ENCODE results near the gene KCNG2. TPM values are rescaled to one million over a fixed set of nuclear protein-coding genes. Genes with fewer than 3 reads are reported as not detected.

The KCNG2 gene
- polyA plus RNA-seq, 1 donor, result 0.46 TPM

DNA sequence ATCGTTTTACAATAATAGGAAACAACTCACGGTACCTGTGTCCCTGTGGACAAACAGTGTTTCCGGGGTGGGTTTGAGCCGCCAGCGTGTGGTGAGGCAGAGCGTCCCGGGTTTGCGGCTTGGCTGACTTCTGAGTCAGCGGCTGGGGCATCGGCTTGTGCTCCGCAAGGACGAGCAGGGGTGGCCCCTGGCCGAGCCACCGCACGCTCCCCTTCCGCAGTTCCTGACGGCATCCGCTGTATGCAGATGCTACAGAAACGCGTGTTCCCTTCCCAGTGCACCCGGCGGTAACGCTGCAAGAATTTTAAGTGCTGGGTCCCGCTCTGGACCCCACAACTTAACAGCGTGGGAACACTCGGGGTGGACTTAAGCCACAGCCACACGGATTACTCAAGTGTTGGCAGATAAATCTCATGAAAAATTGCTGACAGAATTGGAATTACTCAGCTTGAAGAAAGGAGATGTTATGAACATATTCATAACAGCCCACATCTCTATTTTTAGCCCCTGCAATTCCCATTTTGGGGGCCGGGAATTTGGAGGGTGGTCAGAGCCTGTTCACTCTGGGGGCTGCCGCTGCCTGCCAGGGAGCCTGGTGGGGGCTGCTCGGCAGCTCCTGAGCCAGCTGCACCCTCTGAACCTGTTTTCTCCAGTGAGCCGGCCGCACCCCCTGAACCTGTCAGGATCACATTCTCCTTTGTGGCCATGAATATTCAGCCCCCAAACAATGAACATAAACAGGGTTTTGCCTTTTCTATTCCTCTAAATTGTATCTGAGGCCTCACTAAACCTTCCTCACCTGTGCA lies 12.6 kb upstream of the KCNG2 start:
- DNase-seq (ENCODE audit: low read depth), result no peak

DNA sequence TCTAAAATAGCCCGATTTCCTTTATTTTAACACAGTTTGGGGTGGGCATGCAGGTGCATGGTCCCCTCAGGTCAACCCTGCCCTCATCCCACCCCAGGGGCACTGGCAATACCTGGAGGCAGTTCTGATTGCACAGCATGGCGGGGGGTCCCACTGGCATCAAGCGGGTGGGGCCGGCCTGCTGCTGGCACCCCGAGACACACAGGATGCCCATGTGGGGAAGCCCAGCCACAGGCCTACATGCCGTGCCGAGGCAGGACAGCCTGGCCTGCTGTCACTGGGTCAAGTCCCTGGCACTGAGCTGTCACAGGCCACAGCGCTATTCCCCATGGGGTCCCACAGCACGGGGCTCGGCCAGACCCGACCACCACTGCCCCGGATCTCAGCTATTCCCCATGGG lies 11.9 kb upstream of the KCNG2 start:
- DNase-seq (ENCODE audit: low read depth), result no peak

- DNase-seq (ENCODE audit: low read depth), result no peak
Observed at GRCh38 chr18:79786304-79786703, 11.4 kb upstream of the KCNG2 start.

DNA sequence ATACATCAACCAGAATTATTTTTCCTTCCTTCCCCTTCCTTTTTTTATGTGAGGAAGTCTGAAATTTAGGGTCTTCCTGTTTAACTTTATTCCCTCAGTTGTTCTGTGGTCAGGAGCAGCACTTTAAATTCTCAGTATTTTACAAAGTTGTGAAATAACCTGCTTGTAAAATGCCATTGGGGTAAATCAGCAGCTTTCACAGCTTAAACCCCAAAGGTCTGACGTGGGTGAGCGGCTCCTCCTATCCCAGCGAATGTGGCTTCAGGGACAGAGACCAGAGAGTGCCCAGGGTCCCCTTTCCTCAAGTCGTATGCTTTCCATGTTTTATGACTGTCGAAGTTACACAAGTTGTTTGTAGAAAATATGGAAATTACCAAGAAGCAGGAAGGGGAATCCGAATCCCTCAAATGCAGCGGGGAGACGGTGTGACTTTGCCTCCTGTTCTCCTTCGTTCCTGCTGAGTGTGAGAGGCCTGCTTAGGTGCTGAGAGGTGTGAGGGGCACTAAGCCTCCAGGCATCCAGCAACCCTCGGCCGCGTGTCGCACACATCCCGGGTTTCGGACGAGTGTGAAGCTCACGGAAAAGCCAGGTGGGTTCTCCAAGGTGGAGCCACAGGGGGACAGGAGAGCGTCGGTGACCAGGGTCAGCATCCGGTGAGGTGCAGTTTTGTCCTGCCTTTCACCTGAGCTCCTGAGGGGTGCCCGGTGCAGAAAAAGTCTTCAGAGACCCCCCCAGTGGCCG lies 10.8 kb upstream of the KCNG2 start:
- DNase-seq (ENCODE audit: low read depth), result no peak

DNA sequence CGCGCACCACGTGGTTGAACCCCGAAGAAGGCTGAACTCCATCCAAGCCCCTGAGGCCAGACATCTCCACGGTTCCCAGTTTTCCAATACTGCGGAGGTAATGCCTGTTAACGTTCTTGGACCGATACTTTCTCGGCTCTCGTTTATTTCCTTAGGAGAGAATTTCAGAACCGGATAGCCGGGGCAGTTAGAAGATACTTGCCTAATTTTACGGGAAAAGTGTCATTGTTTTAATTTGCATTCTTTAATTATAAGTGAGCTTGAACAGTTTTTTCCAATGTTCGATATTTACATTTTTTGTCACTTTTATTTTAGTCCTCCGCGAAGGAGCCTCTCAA lies 10.2 kb upstream of the KCNG2 start:
- no peak for DNase-seq (ENCODE audit: low read depth)

DNA sequence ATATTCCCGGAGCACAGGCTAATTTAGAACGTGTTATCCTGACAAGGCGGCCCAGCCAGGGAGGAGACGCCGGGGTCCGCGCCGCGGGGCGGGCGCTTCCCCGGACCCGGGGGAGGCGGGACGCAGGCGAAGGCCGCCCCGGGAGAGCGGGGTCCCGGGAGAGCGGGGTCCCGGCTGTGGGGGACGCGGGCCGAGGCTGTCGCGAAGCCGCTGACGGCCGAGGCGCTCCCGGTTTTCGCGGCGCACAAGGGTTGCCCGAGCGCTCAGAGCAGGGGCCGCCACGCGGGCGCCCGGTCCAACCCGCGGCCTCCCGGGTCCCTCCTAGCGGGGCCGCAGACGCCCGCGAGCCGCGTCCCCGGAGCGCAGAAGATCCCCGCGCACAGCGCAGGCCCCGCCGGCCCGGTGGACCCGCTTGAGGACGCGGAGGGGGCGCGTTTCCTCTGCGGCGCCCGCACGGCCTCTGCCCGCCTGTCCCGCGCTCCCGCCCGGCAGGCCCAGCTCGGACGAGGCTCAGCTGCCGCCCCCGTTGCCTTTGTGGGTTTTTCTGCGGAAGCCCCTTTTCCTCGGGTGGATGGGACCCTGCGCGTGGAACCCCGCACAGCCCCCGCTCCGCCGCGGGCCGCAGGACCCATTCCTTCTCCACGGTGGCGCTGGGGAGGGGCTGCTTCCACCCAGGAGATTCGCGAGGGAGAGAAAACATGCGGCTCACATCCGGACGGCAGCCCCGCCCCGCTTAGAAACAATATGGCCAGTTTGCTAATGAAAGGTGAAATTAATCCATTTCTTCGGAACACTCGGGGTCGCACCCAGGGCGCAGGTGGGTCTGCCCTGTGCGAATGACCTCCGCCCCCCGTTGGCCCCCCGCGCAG lies 9.6 kb upstream of the KCNG2 start:
- DNase-seq (ENCODE audit: low read depth), result no peak

GRCh38 chr18:79788734-79789085 lies 9.0 kb upstream of the KCNG2 start:
- DNase-seq (ENCODE audit: low read depth), result no peak

- no peak for DNase-seq (ENCODE audit: low read depth)
Observed at GRCh38 chr18:79789091-79789891, 8.4 kb upstream of the KCNG2 start.

DNA sequence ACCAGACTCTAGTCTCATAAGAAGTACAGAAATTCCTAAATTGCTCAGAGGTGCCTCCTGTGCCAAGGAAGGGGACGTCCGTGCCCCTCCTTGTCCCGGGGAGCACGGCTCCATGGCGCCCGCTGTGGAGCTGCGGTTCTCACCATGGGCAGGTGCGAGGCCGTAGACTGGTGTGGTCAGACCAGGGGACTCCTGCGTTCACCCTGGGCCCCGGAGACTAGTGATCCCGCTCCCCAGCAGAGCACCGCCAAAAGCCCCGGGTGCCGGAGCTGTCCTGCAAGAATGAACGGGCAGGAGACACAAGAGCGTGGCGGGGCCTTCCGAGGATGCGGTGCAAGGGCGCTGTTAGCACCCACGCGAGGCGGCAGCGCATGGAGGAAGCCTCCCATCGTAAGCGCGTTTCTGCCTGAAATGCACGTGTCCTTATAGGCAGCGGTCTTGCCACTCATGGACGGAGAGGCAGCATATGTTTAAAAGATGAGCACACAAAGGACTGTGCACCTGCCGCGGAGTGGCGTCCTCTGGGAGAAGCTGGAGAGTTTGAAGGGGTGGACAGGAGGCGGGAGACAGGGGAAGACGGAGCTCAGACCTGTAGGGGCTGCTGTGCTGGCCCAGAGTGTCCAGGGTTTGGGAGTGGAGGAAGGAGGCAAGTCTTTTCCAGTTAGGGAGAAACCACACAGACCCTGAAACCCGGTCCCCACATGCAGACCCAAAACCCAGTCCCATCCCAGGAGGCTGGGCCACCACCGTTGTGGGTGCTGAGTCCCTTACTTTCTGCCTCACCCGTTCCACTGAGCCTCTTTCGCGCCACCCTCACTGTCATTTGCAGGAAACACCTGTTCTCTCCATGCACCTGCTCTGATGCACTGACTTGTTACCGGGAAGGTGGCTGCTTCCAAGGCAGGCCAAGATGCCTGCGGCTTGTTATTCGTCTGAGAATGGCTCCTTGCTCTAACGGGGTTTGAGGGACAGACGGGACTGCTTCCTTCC lies 7.5 kb upstream of the KCNG2 start:
- no peak for DNase-seq (ENCODE audit: low read depth)

DNA sequence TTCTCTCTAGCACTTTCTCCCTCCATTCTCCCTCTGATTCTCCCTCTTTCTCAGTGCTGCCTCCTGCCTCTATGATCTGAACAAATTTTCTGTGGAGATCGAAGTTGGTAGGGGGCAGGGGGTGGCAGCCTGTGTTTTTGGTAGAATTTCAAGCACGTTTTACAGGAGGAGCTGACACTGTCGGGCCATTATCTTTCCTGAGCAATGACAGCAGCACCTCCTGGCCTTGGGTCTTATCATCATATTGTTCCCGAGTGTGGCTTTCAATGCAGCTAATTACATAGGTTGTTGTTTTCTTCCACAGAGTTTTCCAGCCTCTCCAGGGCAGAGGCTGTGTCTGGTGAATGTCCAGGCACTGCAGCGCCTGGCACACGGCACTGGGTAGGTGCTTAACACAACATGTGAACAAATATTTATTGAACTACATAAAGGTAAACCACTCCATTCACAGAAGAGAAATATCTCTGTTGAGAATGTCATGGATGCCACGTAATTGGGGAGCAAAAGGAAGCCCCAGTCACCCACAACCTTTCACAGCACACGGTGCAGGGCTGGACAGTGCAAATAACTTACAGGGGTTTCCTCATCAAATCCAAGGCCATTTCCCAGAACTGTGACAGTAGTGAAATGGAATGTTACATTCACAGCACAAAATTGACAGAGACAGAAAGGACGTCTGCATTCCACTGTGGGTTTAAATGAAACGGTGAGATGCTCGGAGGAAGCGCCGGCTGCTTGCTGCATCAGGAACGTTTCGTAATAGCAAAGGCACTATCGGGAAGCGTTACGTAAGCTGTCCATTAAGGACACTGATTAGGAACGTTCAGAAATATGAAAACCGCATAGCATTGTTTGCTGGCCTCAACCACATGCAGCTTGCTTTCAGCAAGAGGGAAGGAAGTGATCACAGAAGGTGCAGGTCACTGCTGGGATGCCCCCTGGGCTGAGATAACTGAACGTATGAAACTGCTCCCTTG lies 6.5 kb upstream of the KCNG2 start:
- no peak for DNase-seq (ENCODE audit: low read depth)

- no peak for DNase-seq (ENCODE audit: low read depth)
Observed at GRCh38 chr18:79792096-79792987, 5.4 kb upstream of the KCNG2 start.

DNA sequence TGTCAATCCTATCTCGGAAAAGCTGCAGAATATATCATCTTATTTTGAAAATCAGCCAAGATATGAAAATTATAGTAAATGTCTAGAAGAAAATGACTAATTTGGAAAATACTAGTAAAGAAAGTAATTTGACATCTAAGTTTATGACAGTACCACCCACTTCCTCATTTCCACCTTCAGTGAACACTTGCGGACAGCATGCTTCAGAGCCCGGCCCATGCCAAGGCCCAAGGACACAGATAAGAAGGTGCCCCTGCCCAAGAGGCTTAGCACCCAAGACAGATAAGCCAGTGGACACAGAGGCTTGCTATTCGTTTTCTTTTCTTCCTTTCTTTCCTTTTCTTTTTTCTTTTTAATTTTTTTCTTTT lies 4.8 kb upstream of the KCNG2 start:
- DNase-seq (ENCODE audit: low read depth), result no peak

DNA sequence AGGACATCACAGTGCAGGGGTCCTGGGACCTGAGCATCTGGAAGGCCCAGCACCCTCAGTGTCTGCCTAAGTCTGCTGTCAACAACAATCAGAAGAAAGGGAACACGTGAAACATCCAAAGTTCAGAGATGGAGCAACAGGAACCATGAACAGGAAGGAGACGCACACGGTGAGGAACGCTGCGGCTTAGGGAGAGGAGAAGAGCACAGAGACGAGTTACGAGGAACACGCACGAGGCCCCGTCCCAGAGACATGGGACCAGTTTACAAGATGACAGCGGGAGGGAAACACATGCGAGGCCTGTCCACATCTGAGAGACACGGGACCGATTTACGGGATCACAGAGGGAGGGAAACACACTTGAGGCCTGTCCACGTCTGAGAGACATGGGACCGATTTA lies 2.9 kb upstream of the KCNG2 start:
- no peak for DNase-seq (ENCODE audit: low read depth)

- no peak for DNase-seq (ENCODE audit: low read depth)
Observed at GRCh38 chr18:79795446-79795845, 2.3 kb upstream of the KCNG2 start.

- no peak for DNase-seq (ENCODE audit: low read depth)
Observed at GRCh38 chr18:79796016-79796415, 1.7 kb upstream of the KCNG2 start.

DNA sequence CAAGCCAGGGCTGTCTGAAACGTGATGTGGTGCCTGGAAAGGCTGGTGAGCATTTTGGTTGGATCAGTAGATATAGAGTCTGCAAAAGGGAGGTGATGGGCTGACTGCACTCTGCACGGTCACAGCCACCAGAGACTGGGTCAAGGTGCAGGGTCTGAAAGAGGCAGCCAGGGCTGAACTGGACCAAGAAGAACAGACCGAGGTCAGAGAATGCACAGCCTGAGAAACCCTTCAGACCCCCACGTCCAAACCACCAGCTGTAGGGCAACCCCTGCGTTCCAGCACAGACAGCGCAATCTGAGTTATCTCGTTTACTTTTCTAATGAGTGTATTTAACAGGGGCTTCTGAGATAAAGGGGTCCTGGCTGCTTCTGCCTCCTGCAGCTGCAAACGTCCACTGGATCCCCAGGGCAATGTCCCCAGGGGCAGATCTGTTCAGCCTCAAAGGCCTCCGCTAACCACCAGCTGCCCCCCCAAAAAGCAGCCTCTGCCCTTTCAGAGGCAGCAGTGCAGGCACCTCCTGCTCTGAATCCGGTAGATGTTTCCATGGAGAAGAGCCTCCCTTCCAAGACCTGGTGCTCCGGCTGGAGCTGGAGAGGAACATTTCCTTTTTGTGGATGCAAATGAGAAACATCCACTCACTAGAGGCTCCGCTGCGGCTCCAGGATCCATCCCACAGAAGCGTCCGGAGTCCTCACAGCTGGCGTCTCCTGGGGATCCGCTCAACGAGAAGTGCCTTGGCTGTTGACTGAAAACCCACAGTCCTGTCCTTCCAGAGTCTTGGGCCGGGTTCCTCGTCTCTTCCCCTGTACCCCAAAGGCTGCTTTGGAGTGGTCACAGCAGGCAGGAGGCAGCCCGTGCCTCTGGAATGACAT lies 970 bp upstream of the KCNG2 start:
- peak; percentile 67 for DNase-seq (ENCODE audit: low read depth)

DNA sequence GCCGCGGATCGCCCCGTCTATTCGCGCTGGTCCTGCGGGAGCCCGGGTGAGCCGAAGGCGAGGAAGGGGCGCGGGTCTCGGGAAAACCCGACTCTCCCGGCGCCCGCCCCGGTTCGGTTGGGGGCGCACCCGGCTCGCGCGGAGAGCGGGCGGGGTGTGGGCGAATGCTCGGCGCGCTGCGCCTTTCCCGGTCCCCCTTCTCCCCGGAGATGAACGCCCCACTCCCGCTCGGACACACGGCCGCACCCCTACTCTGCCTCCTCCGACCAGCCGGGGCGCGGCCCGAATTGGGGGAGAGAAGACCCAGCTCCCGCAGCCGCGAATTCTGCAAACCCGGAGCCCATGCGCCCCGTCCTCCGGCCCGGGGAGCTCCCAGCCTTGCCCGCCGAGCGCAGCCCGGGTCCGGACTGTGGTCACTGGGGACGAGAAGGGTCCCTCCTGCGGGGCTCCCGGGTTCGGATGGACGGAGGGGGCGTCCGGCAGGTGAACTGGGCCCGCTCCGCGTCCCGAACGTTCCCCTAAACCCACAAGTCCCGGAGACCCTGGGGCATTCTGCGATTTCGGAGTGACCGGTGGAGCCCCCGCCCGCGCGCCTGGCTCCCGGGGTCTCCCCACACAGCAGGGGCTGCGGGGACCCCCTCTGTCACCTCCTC lies 734 bp downstream of the KCNG2 start:
- DNase-seq (ENCODE audit: low read depth), result no peak

Data from forelimb muscle (tissue), 1 donor.